GM19438 (cell line): ENCODE data around the gene PDCD6IP.

Experiments
- ATAC-seq: cut with Tn5 transposase; IDR thresholded peaks from one replicate; pipeline ENCODE4 v1.9.1; 2021; ENCODE audit warnings: low read depth; ENCODE audit not compliant: unreplicated experiment

The PDCD6IP gene

GRCh38 chr3:33918126-33918756 is 119.8 kb downstream of the PDCD6IP start:
- ATAC-seq, result no peak
